Nephron progenitor cell (in vitro differentiated cells): ENCODE measurements around the gene PRKCZ.
A peak's percentile ranks its signal among the peaks of the same experiment; 100 is the strongest.

Source experiments
- DNase-seq: peaks from one replicate; pipeline ENCODE4 v3.0.0; 2021
- H3K27ac Mint-ChIP-seq: 2 replicates; pipeline ENCODE4 v1.8.0; 2021; ENCODE audit warnings: mild to moderate bottlenecking, moderate library complexity, mixed read lengths
- H3K27me3 Mint-ChIP-seq: 2 replicates; pipeline ENCODE4 v1.8.0; 2021; ENCODE audit warnings: mild to moderate bottlenecking, low read depth, mixed read lengths; ENCODE audit not compliant: poor library complexity
- H3K36me3 Mint-ChIP-seq: 2 replicates; pipeline ENCODE4 v1.8.0; 2021; ENCODE audit warnings: low read depth, mixed read lengths
- H3K4me1 Mint-ChIP-seq: 2 replicates; pipeline ENCODE4 v1.8.0; 2021; ENCODE audit warnings: mixed read lengths
- H3K4me3 Mint-ChIP-seq: 2 replicates; pipeline ENCODE4 v1.8.0; 2021; ENCODE audit warnings: mild to moderate bottlenecking, moderate library complexity, mixed read lengths
- H3K9me3 Mint-ChIP-seq: 2 replicates; pipeline ENCODE4 v1.8.0; 2021; ENCODE audit warnings: mild to moderate bottlenecking, moderate library complexity, mixed read lengths
- CTCF ChIP-seq: fragments of 200-600 bp; sonication (generic); IDR thresholded peaks from 2 replicates; pipeline ENCODE4 v1.5.0; 2021; ENCODE audit warnings: antibody characterized with exemption

Gene PRKCZ

GRCh38 chr1:2210084-2210653 lies 160.0 kb downstream of the PRKCZ start:
- TF ChIP-seq CTCF, result no peak
- no peak overlapping the region for H3K4me3 Mint-ChIP-seq
- no peaks in the 10 kb centered on the region for H3K27me3 Mint-ChIP-seq
- H3K9me3 Mint-ChIP-seq, result no peaks in the 10 kb centered on the region
- peaks cover 60% of the 10 kb centered on the region for H3K4me1 Mint-ChIP-seq
- H3K36me3 Mint-ChIP-seq, result no peaks in the 10 kb centered on the region
- peak; percentile 15 for DNase-seq
- H3K27ac Mint-ChIP-seq, result no peak overlapping the region

GRCh38 chr1:2210786-2211185 lies 160.6 kb downstream of the PRKCZ start:
- no peak for DNase-seq
- Mint-ChIP-seq H3K9me3 (no peaks in the 10 kb centered on the region), H3K4me3 (no peak overlapping the region), H3K27ac (no peak overlapping the region), H3K4me1 (peaks cover 59% of the 10 kb centered on the region), H3K27me3 (no peaks in the 10 kb centered on the region), H3K36me3 (no peaks in the 10 kb centered on the region)
- TF ChIP-seq CTCF, result no peak

GRCh38 chr1:2212274-2212531 lies 162.0 kb downstream of the PRKCZ start:
- no peak for DNase-seq
- TF ChIP-seq CTCF, result no peak
- Mint-ChIP-seq H3K4me3 (no peak overlapping the region), H3K4me1 (peaks cover 47% of the 10 kb centered on the region), H3K27me3 (no peaks in the 10 kb centered on the region), H3K9me3 (no peaks in the 10 kb centered on the region), H3K36me3 (no peaks in the 10 kb centered on the region), H3K27ac (peak overlapping the region; percentile 98)

GRCh38 chr1:2212532-2213491 lies 162.6 kb downstream of the PRKCZ start:
- Mint-ChIP-seq H3K4me3 (peak overlapping the region; percentile 34), H3K27me3 (no peaks in the 10 kb centered on the region), H3K9me3 (no peaks in the 10 kb centered on the region), H3K4me1 (peaks cover 41% of the 10 kb centered on the region), H3K36me3 (no peaks in the 10 kb centered on the region), H3K27ac (peak overlapping the region; percentile 98)
- DNase-seq, result peak; percentile 87
- no peak for TF ChIP-seq CTCF

GRCh38 chr1:2213576-2214505 lies 163.6 kb downstream of the PRKCZ start:
- Mint-ChIP-seq H3K27ac (peak overlapping the region; percentile 98), H3K9me3 (peaks cover 3% of the 10 kb centered on the region), H3K27me3 (peaks cover 3% of the 10 kb centered on the region), H3K4me1 (peaks cover 34% of the 10 kb centered on the region), H3K36me3 (no peaks in the 10 kb centered on the region), H3K4me3 (no peak overlapping the region)
- no peak for TF ChIP-seq CTCF
- no peak for DNase-seq
